HEK293 (cell line): ENCODE measurements around the gene CCDC85B.

Source experiments
- CTCF ChIA-PET: fragments of 350-600 bp; formaldehyde crosslinking; extraction: SDS; loops from one replicate; lab custom pipeline; 2021; ENCODE audit warnings: antibody characterized with exemption; lab: Yijun Ruan, JAX
- POLR2A ChIA-PET: fragments of 300-600 bp; formaldehyde crosslinking; extraction: SDS; loops from one replicate; lab custom pipeline; 2020; ENCODE audit warnings: antibody characterized with exemption, inconsistent platforms; lab: Yijun Ruan, JAX
- H3K27ac ChIP-seq: fragments of 200-500 bp; sonication (Bioruptor generic); 2 replicates; pipeline ENCODE4 v1.5.1; 2014; ENCODE audit warnings: low read depth, low read length, control low read depth, inconsistent platforms; ENCODE audit errors: extremely low read depth
- H3K36me3 ChIP-seq, 2 experiments: fragments of 200-500 bp in 1 of 2; sonication (Bioruptor generic) in 1 of 2; 1 replicate in 1 of 2; 2 replicates in 1 of 2; pipeline ENCODE4 v1.5.1; 2014 to 2017; ENCODE audit warnings: inconsistent platforms in 2 of 2, low read length in 2 of 2; ENCODE audit not compliant: control insufficient read depth in 2 of 2, insufficient read depth in 1 of 2
- H3K4me1 ChIP-seq: fragments of 200-500 bp; sonication (Bioruptor generic); 2 replicates; pipeline ENCODE4 v1.5.1; 2014; ENCODE audit warnings: mild to moderate bottlenecking, low read length, inconsistent platforms; ENCODE audit not compliant: control insufficient read depth, insufficient read depth
- H3K4me3 ChIP-seq: 2 replicates; pipeline ENCODE4 v1.5.1; 2011; ENCODE audit warnings: low read depth, mild to moderate bottlenecking, control low read depth, low read length, moderate library complexity
- H3K9me3 ChIP-seq: fragments of 200-500 bp; sonication (Bioruptor generic); 2 replicates; pipeline ENCODE4 v1.5.1; 2014; ENCODE audit warnings: low read depth, low read length, inconsistent platforms; ENCODE audit not compliant: control insufficient read depth, insufficient read depth
- AEBP2 ChIP-seq: fragments of 450-650 bp; formaldehyde crosslinking; IDR thresholded peaks from 2 replicates; pipeline ENCODE4 v1.5.1; 2016; ENCODE audit warnings: missing biosample characterization, missing genetic modification characterization, borderline replicate concordance
- GLIS1 ChIP-seq: fragments of 450-650 bp; formaldehyde crosslinking; IDR thresholded peaks from 2 replicates; pipeline ENCODE4 v1.5.1; 2016; ENCODE audit warnings: missing biosample characterization, missing genetic modification characterization
- HOXA7 ChIP-seq: sonication (generic); formaldehyde crosslinking; IDR thresholded peaks from 2 replicates; pipeline ENCODE4 v1.8.1; 2022; ENCODE audit warnings: missing genetic modification reagents, borderline replicate concordance
- KLF17 ChIP-seq: fragments of 450-650 bp; formaldehyde crosslinking; IDR thresholded peaks from 2 replicates; pipeline ENCODE4 v1.5.1; 2016; ENCODE audit warnings: missing biosample characterization, missing genetic modification characterization
- KLF8 ChIP-seq: fragments of 450-650 bp; formaldehyde crosslinking; IDR thresholded peaks from 2 replicates; pipeline ENCODE4 v1.5.1; 2016; ENCODE audit warnings: missing biosample characterization, missing genetic modification characterization
- OSR2 ChIP-seq: fragments of 450-650 bp; formaldehyde crosslinking; IDR thresholded peaks from 2 replicates; pipeline ENCODE4 v1.5.1; 2016; ENCODE audit warnings: missing biosample characterization, missing genetic modification characterization
- PRDM2 ChIP-seq: fragments of 450-650 bp; formaldehyde crosslinking; IDR thresholded peaks from 2 replicates; pipeline ENCODE4 v1.5.1; 2016; ENCODE audit warnings: missing biosample characterization, missing genetic modification characterization, borderline replicate concordance
- RBAK ChIP-seq: fragments of 450-650 bp; formaldehyde crosslinking; IDR thresholded peaks from 2 replicates; pipeline ENCODE4 v1.5.1; 2016; ENCODE audit warnings: missing biosample characterization, missing genetic modification characterization
- SP7 ChIP-seq: fragments of 450-650 bp; formaldehyde crosslinking; IDR thresholded peaks from 2 replicates; pipeline ENCODE4 v1.5.1; 2016; ENCODE audit warnings: missing biosample characterization, missing genetic modification characterization
- YY2 ChIP-seq: fragments of 450-650 bp; formaldehyde crosslinking; IDR thresholded peaks from 2 replicates; pipeline ENCODE4 v1.5.1; 2016; ENCODE audit warnings: missing biosample characterization, missing genetic modification characterization
- ZBTB21 ChIP-seq: fragments of 450-650 bp; formaldehyde crosslinking; IDR thresholded peaks from 2 replicates; pipeline ENCODE4 v1.5.1; 2017; ENCODE audit warnings: missing biosample characterization, missing genetic modification characterization
- ZNF114 ChIP-seq: fragments of 450-650 bp; formaldehyde crosslinking; IDR thresholded peaks from 2 replicates; pipeline ENCODE4 v1.5.0; 2017; ENCODE audit warnings: missing biosample characterization, missing genetic modification characterization
- ZNF132 ChIP-seq: fragments of 450-650 bp; formaldehyde crosslinking; IDR thresholded peaks from 2 replicates; pipeline ENCODE4 v1.5.1; 2017; ENCODE audit warnings: missing biosample characterization, missing genetic modification characterization, borderline replicate concordance
- ZNF133 ChIP-seq: fragments of 450-650 bp; formaldehyde crosslinking; IDR thresholded peaks from 2 replicates; pipeline ENCODE4 v1.5.1; 2016; ENCODE audit warnings: missing biosample characterization, missing genetic modification characterization
- ZNF18 ChIP-seq: fragments of 450-650 bp; formaldehyde crosslinking; IDR thresholded peaks from 2 replicates; pipeline ENCODE4 v1.5.1; 2016; ENCODE audit warnings: missing biosample characterization, missing genetic modification characterization
- ZNF184 ChIP-seq: fragments of 450-650 bp; IDR thresholded peaks from 2 replicates; pipeline ENCODE4 v1.5.1; 2018; ENCODE audit warnings: missing biosample characterization, mild to moderate bottlenecking, missing genetic modification characterization
- ZNF19 ChIP-seq: fragments of 450-650 bp; formaldehyde crosslinking; IDR thresholded peaks from 2 replicates; pipeline ENCODE4; 2016; ENCODE audit warnings: missing biosample characterization, missing genetic modification characterization, low read depth
- ZNF211 ChIP-seq: fragments of 450-650 bp; formaldehyde crosslinking; IDR thresholded peaks from 2 replicates; pipeline ENCODE4 v1.5.1; 2016; ENCODE audit warnings: low read depth, missing biosample characterization, missing genetic modification characterization
- ZNF214 ChIP-seq: fragments of 450-650 bp; formaldehyde crosslinking; IDR thresholded peaks from 2 replicates; pipeline ENCODE4 v1.5.1; 2017; ENCODE audit warnings: missing biosample characterization, mild to moderate bottlenecking, missing genetic modification characterization, borderline replicate concordance
- ZNF324 ChIP-seq: fragments of 450-650 bp; formaldehyde crosslinking; IDR thresholded peaks from 2 replicates; pipeline ENCODE4 v1.5.1; 2016; ENCODE audit warnings: missing biosample characterization, missing genetic modification characterization
- ZNF404 ChIP-seq: fragments of 450-650 bp; formaldehyde crosslinking; IDR thresholded peaks from 2 replicates; pipeline ENCODE4 v1.5.1; 2017; ENCODE audit warnings: missing biosample characterization, missing genetic modification characterization
- ZNF416 ChIP-seq: fragments of 450-650 bp; formaldehyde crosslinking; IDR thresholded peaks from 2 replicates; pipeline ENCODE4 v1.5.1; 2016; ENCODE audit warnings: missing biosample characterization, missing genetic modification characterization
- ZNF473 ChIP-seq: fragments of 450-650 bp; formaldehyde crosslinking; IDR thresholded peaks from 2 replicates; pipeline ENCODE4 v1.5.1; 2017; ENCODE audit warnings: missing biosample characterization, missing genetic modification characterization
- ZNF521 ChIP-seq: fragments of 450-650 bp; formaldehyde crosslinking; IDR thresholded peaks from 2 replicates; pipeline ENCODE4 v1.5.1; 2017; ENCODE audit warnings: missing biosample characterization, mild to moderate bottlenecking, missing genetic modification characterization
- ZNF626 ChIP-seq: fragments of 450-650 bp; sonication (Bioruptor Pico); formaldehyde crosslinking; IDR thresholded peaks from 2 replicates; pipeline ENCODE4 v1.5.1; 2018; ENCODE audit warnings: missing biosample characterization, missing genetic modification characterization, inconsistent platforms
- ZNF629 ChIP-seq: fragments of 450-650 bp; formaldehyde crosslinking; IDR thresholded peaks from 2 replicates; pipeline ENCODE4 v1.5.1; 2017; ENCODE audit warnings: missing biosample characterization, missing genetic modification characterization
- ZNF747 ChIP-seq: fragments of 450-650 bp; formaldehyde crosslinking; IDR thresholded peaks from 2 replicates; pipeline ENCODE4 v1.5.1; 2016; ENCODE audit warnings: missing biosample characterization, missing genetic modification characterization
- ZNF791 ChIP-seq: fragments of 450-650 bp; formaldehyde crosslinking; IDR thresholded peaks from 2 replicates; pipeline ENCODE4 v1.5.1; 2016; ENCODE audit warnings: missing biosample characterization, missing genetic modification characterization
- ZXDB ChIP-seq: fragments of 450-650 bp; formaldehyde crosslinking; IDR thresholded peaks from 2 replicates; pipeline ENCODE4 v1.5.1; 2016; ENCODE audit warnings: missing biosample characterization, missing genetic modification characterization

CCDC85B gene

GRCh38 chr11:65919141-65919572, 28.7 kb downstream of the CCDC85B start, which contains the start of gene DRAP1:
Gene DRAP1 (plus strand): TSS chr11:65919426. CDS start chr11:65919502, 76 bp downstream.
- peak within 1 kb of the TSS; percentile 74 for H3K4me3 ChIP-seq
- ChIA-PET CTCF (interaction anchor here (0.6 to 1.0 kb wide), 3 partner anchors 23 to 30 kb away, joined by 3 read pairs; partner anchors contain the start of gene CCDC85B), POLR2A (interaction anchor here (1.7 to 2.3 kb wide), 2 partner anchors 29 to 31 kb away, joined by 9 to 12 read pairs; partner anchors contain the start of genes CCDC85B and FIBP)
- H3K4me1 ChIP-seq: no peaks in the 10 kb centered on the region; the same call in 1 of the 2 replicates
- no peaks in the 10 kb centered on the region for H3K9me3 ChIP-seq
- H3K27ac ChIP-seq: peak within 1 kb of the TSS; percentile 63; the same call in 1 of the 2 replicates
- peaks cover 0 to 14% of the 10 kb centered on the region in 2 experiments; a peak in 2 of 3 replicates for H3K36me3 ChIP-seq
- TF ChIP-seq ZNF404 (tag by site-specific recombination): no peak
- no peak for TF ChIP-seq ZNF521
- peak; percentile 51 for TF ChIP-seq SP7
- peak; percentile 93 for TF ChIP-seq KLF8 (tag by site-specific recombination)
- TF ChIP-seq AEBP2 (tag by site-specific recombination): no peak
- no peak for TF ChIP-seq ZBTB21 (tag by site-specific recombination)
- TF ChIP-seq ZNF629 (tag by site-specific recombination): peak; percentile 38; the same call in 1 of the 2 replicates
- no peak for TF ChIP-seq YY2 (tag by site-specific recombination)
- TF ChIP-seq ZNF211: no peak
- TF ChIP-seq ZNF473 (tag by site-specific recombination): no peak
- TF ChIP-seq HOXA7 (CRISPR knock-in tag): no peak
- TF ChIP-seq GLIS1 (tag by site-specific recombination): peak; percentile 41; the same call in 1 of the 2 replicates
- no peak for TF ChIP-seq ZNF19
- no peak for TF ChIP-seq ZNF18 (tag by site-specific recombination)
- no peak for TF ChIP-seq RBAK (tag by site-specific recombination)
- no peak for TF ChIP-seq ZNF132 (tag by site-specific recombination)
- no peak for TF ChIP-seq ZNF214 (tag by site-specific recombination)
- TF ChIP-seq ZNF133 (tag by site-specific recombination): no peak
- no peak for TF ChIP-seq ZNF626
- TF ChIP-seq ZNF114 (tag by site-specific recombination): no peak
- peak; percentile 89 for TF ChIP-seq ZNF324 (tag by site-specific recombination)
- TF ChIP-seq ZNF416 (tag by site-specific recombination): no peak
- no peak for TF ChIP-seq ZNF747 (tag by site-specific recombination)
- peak; percentile 96 for TF ChIP-seq ZNF184 (tag by site-specific recombination)
- no peak for TF ChIP-seq ZNF791 (tag by site-specific recombination)
- TF ChIP-seq ZXDB: peak; percentile 50
- TF ChIP-seq PRDM2 (tag by site-specific recombination): no peak
- TF ChIP-seq OSR2 (tag by site-specific recombination): peak; percentile 18; the same call in 1 of the 2 replicates
- peak; percentile 74 for TF ChIP-seq KLF17 (tag by site-specific recombination)
